CD1c-positive myeloid dendritic cell (primary cell): ENCODE results near the gene NR3C2.
"Not testable (repeated sequence)": the region's sequence is repeated elsewhere in the genome, so short reads cannot be mapped to it uniquely, and the experiment has no call there.

ENCODE experiments used
- DNase-seq: peaks from one replicate; pipeline ENCODE4 v3.0.0-alpha.2; 2016; ENCODE audit errors: extremely low spot score

NR3C2 gene

GRCh38 chr4:148369919-148370318, 72.3 kb downstream of the NR3C2 start:
- DNase-seq = no peak

GRCh38 chr4:148367756-148368155, 74.5 kb downstream of the NR3C2 start:
- DNase-seq = no peak

- DNase-seq = no peak
Measured at GRCh38 chr4:148366251-148366650, 76.0 kb downstream of the NR3C2 start.

GRCh38 chr4:148364525-148364924, 77.7 kb downstream of the NR3C2 start:
- DNase-seq = no peak

- DNase-seq = no peak
Measured at GRCh38 chr4:148359769-148360168, 82.4 kb downstream of the NR3C2 start.

- no peak for DNase-seq
Measured at GRCh38 chr4:148355442-148356123, 86.6 kb downstream of the NR3C2 start.

GRCh38 chr4:148354186-148354585, 88.0 kb downstream of the NR3C2 start:
- DNase-seq = no peak

GRCh38 chr4:148353571-148353970, 88.6 kb downstream of the NR3C2 start:
- no peak for DNase-seq

- DNase-seq = no peak
Measured at GRCh38 chr4:148349153-148349552, 93.1 kb downstream of the NR3C2 start.

GRCh38 chr4:148346657-148347056, 95.6 kb downstream of the NR3C2 start:
- DNase-seq = no peak

- DNase-seq = no peak
Measured at GRCh38 chr4:148345509-148345908, 96.7 kb downstream of the NR3C2 start.

- no peak for DNase-seq
Measured at GRCh38 chr4:148344941-148345340, 97.3 kb downstream of the NR3C2 start.

GRCh38 chr4:148344352-148344751, 97.9 kb downstream of the NR3C2 start:
- no peak for DNase-seq

- no peak for DNase-seq
Measured at GRCh38 chr4:148341980-148342800, 100.0 kb downstream of the NR3C2 start.

- no peak for DNase-seq
Measured at GRCh38 chr4:148335133-148335532, 107.1 kb downstream of the NR3C2 start.

- DNase-seq = no peak
Measured at GRCh38 chr4:148333265-148333664, 108.9 kb downstream of the NR3C2 start.

GRCh38 chr4:148332486-148332885, 109.7 kb downstream of the NR3C2 start:
- no peak for DNase-seq

GRCh38 chr4:148330724-148331123, 111.5 kb downstream of the NR3C2 start:
- DNase-seq = no peak

- no peak for DNase-seq
Measured at GRCh38 chr4:148330161-148330560, 112.1 kb downstream of the NR3C2 start.

- DNase-seq = no peak
Measured at GRCh38 chr4:148329751-148330150, 112.5 kb downstream of the NR3C2 start.

- no peak for DNase-seq
Measured at GRCh38 chr4:148327683-148328082, 114.5 kb downstream of the NR3C2 start.

- DNase-seq = not testable (repeated sequence)
Measured at GRCh38 chr4:148323316-148323715, 118.9 kb downstream of the NR3C2 start.

GRCh38 chr4:148315049-148315448, 127.2 kb downstream of the NR3C2 start:
- no peak for DNase-seq
